ENCODE results near the gene STRIP1.

Gene STRIP1

GRCh38 chr1:110034451-110035235 lies at the start of gene STRIP1:
Gene STRIP1 (plus strand): TSS chr1:110034624. CDS start chr1:110034638, 14 bp downstream.
- DNase-seq: peak; percentile 97

GRCh38 chr1:109985247-109986053 lies 49.0 kb upstream of the STRIP1 start:
- DNase-seq: peak; percentile 6

- DNase-seq: no peak
Measured at GRCh38 chr1:109986054-109986444, 48.4 kb upstream of the STRIP1 start.

- DNase-seq: no peak
Measured at GRCh38 chr1:109988349-109988914, 46.0 kb upstream of the STRIP1 start.

- no peak for DNase-seq
Measured at GRCh38 chr1:109989506-109990301, 44.7 kb upstream of the STRIP1 start.

- DNase-seq: no peak
Measured at GRCh38 chr1:109990302-109990653, 44.1 kb upstream of the STRIP1 start.

- DNase-seq: no peak
Measured at GRCh38 chr1:109991400-109991925, 43.0 kb upstream of the STRIP1 start.

GRCh38 chr1:109993885-109994284 lies 40.5 kb upstream of the STRIP1 start:
- no peak for DNase-seq

- no peak for DNase-seq
Measured at GRCh38 chr1:109994654-109995053, 39.8 kb upstream of the STRIP1 start.

- no peak for DNase-seq
Measured at GRCh38 chr1:109995536-109995935, 38.9 kb upstream of the STRIP1 start.

- no peak for DNase-seq
Measured at GRCh38 chr1:109996476-109996875, 37.9 kb upstream of the STRIP1 start.

- DNase-seq: no peak
Measured at GRCh38 chr1:109997204-109997866, 37.1 kb upstream of the STRIP1 start.

- DNase-seq: no peak
Measured at GRCh38 chr1:109997867-109998229, 36.6 kb upstream of the STRIP1 start.

GRCh38 chr1:110002695-110003094 lies 31.7 kb upstream of the STRIP1 start:
- no peak for DNase-seq

GRCh38 chr1:110003747-110004428 lies 30.5 kb upstream of the STRIP1 start:
- DNase-seq: peak; percentile 6

GRCh38 chr1:110004583-110004982 lies 29.8 kb upstream of the STRIP1 start:
- no peak for DNase-seq

GRCh38 chr1:110005971-110006370 lies 28.5 kb upstream of the STRIP1 start:
- no peak for DNase-seq

GRCh38 chr1:110006516-110006915 lies 27.9 kb upstream of the STRIP1 start:
- DNase-seq: no peak

- no peak for DNase-seq
Measured at GRCh38 chr1:110007046-110007830, 27.2 kb upstream of the STRIP1 start.

- DNase-seq: no peak
Measured at GRCh38 chr1:110008971-110009565, 25.4 kb upstream of the STRIP1 start.

Data from CD4-positive, alpha-beta T cell treated with Interleukin-10 for 1 hour (primary cell).